GM18519 (cell line): ENCODE data around the gene FGF5.
A peak's percentile ranks its signal among the peaks of the same experiment; 100 is the strongest.

Experiments
- ATAC-seq: cut with Tn5 transposase; IDR thresholded peaks from one replicate; pipeline ENCODE4 v1.9.1; 2021; ENCODE audit warnings: mild to moderate bottlenecking, moderate library complexity; ENCODE audit not compliant: unreplicated experiment, low FRiP score

FGF5 gene

GRCh38 chr4:80333121-80333520, 66.7 kb downstream of the FGF5 start:
- ATAC-seq = no peak

DNA sequence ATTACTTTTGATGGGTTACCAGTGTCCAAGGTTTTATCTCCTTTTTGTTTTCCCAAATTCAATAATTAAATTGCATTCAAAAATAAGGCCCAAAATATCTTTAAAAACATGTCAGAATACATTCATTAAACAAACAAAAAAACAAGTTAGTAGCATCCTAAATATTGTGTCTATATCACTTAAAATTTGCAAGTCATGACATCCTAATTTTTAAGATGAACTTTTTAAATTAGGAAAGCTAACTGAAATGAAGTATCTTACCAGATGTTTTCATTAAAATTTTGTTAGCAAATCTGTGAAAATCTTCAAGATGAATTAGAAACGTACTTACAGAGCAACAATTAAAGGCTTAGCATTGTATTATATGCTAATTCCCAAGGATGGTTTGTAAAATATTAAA, 68.1 kb downstream of the FGF5 start:
- ATAC-seq = no peak

GRCh38 chr4:80335226-80335553, 68.7 kb downstream of the FGF5 start:
- ATAC-seq = no peak

DNA sequence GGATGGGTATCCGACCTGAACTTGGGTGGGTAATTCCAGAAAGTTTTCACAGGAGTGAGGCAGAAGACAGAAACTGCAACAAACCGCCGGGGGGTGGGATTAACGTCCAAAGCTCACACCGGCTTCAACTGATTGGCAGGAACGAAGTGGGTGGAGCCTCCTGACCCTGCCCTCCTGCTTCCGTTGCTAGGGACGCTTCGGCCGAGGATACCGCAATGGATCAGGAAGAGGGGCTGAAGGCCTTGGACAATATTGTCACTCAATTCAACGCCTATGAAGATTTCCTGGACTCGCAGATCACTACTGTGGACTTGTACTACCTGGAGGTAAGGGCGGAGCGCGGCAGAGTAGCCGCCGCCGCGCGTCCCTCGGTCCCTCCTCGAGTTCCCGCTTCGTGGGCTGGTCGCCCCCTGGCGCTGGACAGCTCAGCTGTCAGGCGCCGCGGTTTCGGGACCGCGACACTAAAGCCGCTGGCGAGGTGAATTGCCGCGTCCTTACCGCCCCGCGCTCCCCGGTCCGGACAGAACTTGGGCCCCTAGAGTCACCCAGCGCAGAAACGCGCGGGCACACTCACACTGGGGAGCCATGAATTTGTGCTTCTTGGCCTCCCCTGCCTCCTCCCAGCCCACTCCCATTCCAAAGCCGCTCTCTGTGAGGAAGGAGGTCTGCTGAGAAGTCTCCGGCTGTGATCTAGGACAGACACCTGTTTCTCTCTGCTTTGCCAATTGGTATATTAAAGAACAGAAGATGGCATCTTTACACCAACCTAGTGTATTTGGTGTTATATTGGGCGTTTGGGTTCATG, 69.3 kb downstream of the FGF5 start, which contains the start of gene CFAP299:
CFAP299 (plus strand) TSS at position 177 of the 805 bp plus-strand sequence.
- ATAC-seq = peak; percentile 95

DNA sequence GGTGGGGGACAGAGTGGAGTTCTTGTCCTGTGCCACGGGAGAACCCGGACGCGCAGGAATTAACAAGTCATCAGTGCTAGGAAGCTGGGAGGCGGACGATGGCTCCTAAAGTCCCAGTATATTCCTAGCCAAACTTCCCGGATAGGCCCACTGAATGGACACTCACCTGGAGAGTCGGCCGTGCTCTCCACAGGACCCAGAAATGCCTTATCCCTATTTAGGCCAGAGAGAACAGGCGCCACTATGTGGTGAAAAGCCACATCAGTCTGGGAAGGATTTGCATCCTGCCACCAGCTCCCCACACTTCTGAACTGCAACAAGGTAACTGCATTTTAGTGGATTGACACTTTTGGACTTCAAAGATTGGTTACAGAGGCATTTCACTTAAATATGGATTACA, 70.1 kb downstream of the FGF5 start:
- ATAC-seq = no peak

- ATAC-seq = no peak
These were observed 73.6 kb downstream of the FGF5 start for GRCh38 chr4:80340036-80340435.
